HCT116 (cell line): Measurements from ENCODE around the gene MAP3K6. TPM values are rescaled to one million over a fixed set of nuclear protein-coding genes. Genes with fewer than 3 reads are reported as not detected.

Source experiments
- ATAC-seq: fragments of 200-7000 bp; cut with Tn5 transposase; 2 replicates; pipeline ENCODE4 v1.9.1; 2020; ENCODE audit warnings: mild to moderate bottlenecking, moderate library complexity
- BruUV-seq: library from RNA; stranded (reverse); fragments of 400-500 nt; replicated peaks from 2 replicates; lab custom pipeline; 2021; lab: Mats Ljungman, UMichigan
- CTCF ChIA-PET: fragments of 300-600 bp; sonication (Branson Sonifier 250); formaldehyde crosslinking; loops from one replicate; lab custom pipeline; 2021; ENCODE audit warnings: antibody characterized with exemption; lab: Charles Lee
- POLR2A ChIA-PET: fragments of 300-600, 350-600 bp; sonication (Branson Sonifier 250); formaldehyde crosslinking; loops from one replicate; lab custom pipeline; 2021; ENCODE audit warnings: antibody characterized with exemption; lab: Charles Lee
- RAD21 ChIA-PET, 2 experiments: fragments of 300-600 bp; sonication (Branson Sonifier 250); formaldehyde crosslinking; loops; one replicate each; lab custom pipeline; 2023; ENCODE audit warnings: low total read pairs in 2 of 2; ENCODE audit not compliant: uncharacterized antibody in 2 of 2, unreplicated experiment in 2 of 2, low non-redundant PET in 1 of 2; lab: Charles Lee
- DNase-seq: peaks from one replicate; pipeline ENCODE4 v3.0.0-alpha.2; 2010; ENCODE audit warnings: low read depth, low spot score
- H2AFZ ChIP-seq: fragments of 200-600 bp; shearing (Covaris generic), sonication (generic); 2 replicates; pipeline ENCODE4 v1.6.1; 2017; ENCODE audit warnings: low read depth, mixed run types, mixed read lengths, antibody characterized with exemption, low read length; ENCODE audit not compliant: poor library complexity, severe bottlenecking
- H3K27ac ChIP-seq: 2 replicates; pipeline ENCODE4 v1.5.1; 2012; ENCODE audit warnings: low read depth, low read length
- H3K27me3 ChIP-seq: fragments of 200-600 bp; sonication (generic); 2 replicates; pipeline ENCODE4 v1.6.1; 2016; ENCODE audit warnings: mixed run types, low read length, mixed read lengths; ENCODE audit not compliant: insufficient read depth
- H3K36me3 ChIP-seq, 2 experiments: fragments of 200-500 bp in 1 of 2; fragments of 200-600 bp in 1 of 2; sonication (Bioruptor generic) in 1 of 2; sonication (generic) in 1 of 2; 2 replicates each; pipeline versions ENCODE4 v1.5.1 to v1.6.1; 2014 to 2016; ENCODE audit warnings: low read length in 2 of 2, inconsistent platforms in 1 of 2, mixed read lengths in 1 of 2, mixed run types in 1 of 2; ENCODE audit not compliant: insufficient read depth in 2 of 2, control insufficient read depth in 1 of 2
- H3K4me1 ChIP-seq, 2 experiments: fragments of 200-600 bp in 1 of 2; sonication (generic) in 1 of 2; 2 replicates each; pipeline versions ENCODE4 v1.5.1 to v1.6.1; 2012 to 2017; ENCODE audit warnings: low read length in 2 of 2, inconsistent platforms in 1 of 2, mild to moderate bottlenecking in 1 of 2, mixed read lengths in 1 of 2, mixed run types in 1 of 2, moderate library complexity in 1 of 2; ENCODE audit not compliant: insufficient read depth in 2 of 2, control insufficient read depth in 1 of 2
- H3K4me2 ChIP-seq: fragments of 200-600 bp; sonication (generic); 2 replicates; pipeline ENCODE4 v1.6.1; 2017; ENCODE audit warnings: mixed run types, low read length, mixed read lengths
- H3K4me3 ChIP-seq, 2 experiments: fragments of 200-600 bp in 1 of 2; sonication (generic) in 1 of 2; replicated peaks in 1 of 2; 2 replicates each; pipeline ENCODE4 v1.5.1; 2011 to 2016; ENCODE audit warnings: low read length in 2 of 2, control low read depth in 1 of 2, low read depth in 1 of 2, mild to moderate bottlenecking in 1 of 2, mixed read lengths in 1 of 2, mixed run types in 1 of 2
- H3K79me2 ChIP-seq: fragments of 200-600 bp; sonication (generic); 2 replicates; pipeline ENCODE4 v1.6.1; 2017; ENCODE audit warnings: mild to moderate bottlenecking, mixed run types, low read length, moderate library complexity, mixed read lengths; ENCODE audit not compliant: insufficient read depth
- H3K9ac ChIP-seq: fragments of 200-600 bp; sonication (generic); 2 replicates; pipeline ENCODE4 v1.6.1; 2016; ENCODE audit warnings: low read length, mixed read lengths
- H3K9me2 ChIP-seq: fragments of 200-600 bp; sonication (generic), shearing (Covaris generic); 2 replicates; pipeline ENCODE4 v1.6.1; 2017; ENCODE audit warnings: mixed run types, mild to moderate bottlenecking, moderate library complexity; ENCODE audit not compliant: insufficient read depth
- H3K9me3 ChIP-seq, 2 experiments: fragments of 200-500 bp in 1 of 2; fragments of 200-600 bp in 1 of 2; sonication (Bioruptor generic) in 1 of 2; sonication (generic) in 1 of 2; 2 replicates each; pipeline ENCODE4 v1.6.1; 2014 to 2017; ENCODE audit warnings: low read length in 2 of 2, mixed read lengths in 2 of 2, inconsistent platforms in 1 of 2, low read depth in 1 of 2, mild to moderate bottlenecking in 1 of 2, mixed run types in 1 of 2, moderate library complexity in 1 of 2; ENCODE audit not compliant: control insufficient read depth in 1 of 2, insufficient read depth in 1 of 2
- H4K20me1 ChIP-seq: fragments of 200-600 bp; sonication (generic), shearing (Covaris generic); 2 replicates; pipeline ENCODE4 v1.6.1; 2017; ENCODE audit warnings: mixed run types, mild to moderate bottlenecking, moderate library complexity; ENCODE audit not compliant: insufficient read depth
- CBX3 ChIP-seq: IDR thresholded peaks from 2 replicates; pipeline ENCODE4 v1.6.1; 2012; ENCODE audit warnings: low read depth
- ELF1 ChIP-seq: IDR thresholded peaks from 2 replicates; pipeline ENCODE4 v1.6.1; 2012; ENCODE audit warnings: low read depth, borderline replicate concordance
- EZH2 ChIP-seq: fragments of 200-600 bp; sonication (generic); IDR thresholded peaks from 2 replicates; pipeline ENCODE4 v1.6.1; 2017; ENCODE audit warnings: antibody characterized with exemption, mixed run types
- JUND ChIP-seq: IDR thresholded peaks from 2 replicates; pipeline ENCODE4 v1.6.1; 2012
- POLR2A ChIP-seq: IDR thresholded peaks from 2 replicates; pipeline ENCODE4 v1.7.0; 2011; ENCODE audit warnings: borderline replicate concordance; ENCODE audit not compliant: insufficient read depth, insufficient read length; ENCODE audit errors: extremely low read depth
- POLR2AphosphoS5 ChIP-seq: IDR thresholded peaks from 2 replicates; pipeline ENCODE4 v1.6.1; 2011; ENCODE audit warnings: mild to moderate bottlenecking, low read depth, low read length, moderate library complexity
- SIN3A ChIP-seq: IDR thresholded peaks from 2 replicates; pipeline ENCODE4 v1.6.1; 2012; ENCODE audit warnings: low read depth
- intact Hi-C: fragments of 100-400 bp; cut with micrococcal nuclease; formaldehyde crosslinking; loops from 2 replicates; pipeline ENCODE4 v1.10.0; 2022
- total RNA-seq: library from RNA; stranded (reverse); gene quantifications from one replicate; pipeline ENCODE4 v1.2.1, GENCODE V29; 2021; ENCODE audit not compliant: unreplicated experiment
- TF ChIP-seq, protein P1 (sequence below): IDR thresholded peaks from 2 replicates; pipeline ENCODE4 v1.6.1; 2012

Gene MAP3K6
- total RNA-seq, 1 experiment from 2014 or later: 30.2 TPM

DNA sequence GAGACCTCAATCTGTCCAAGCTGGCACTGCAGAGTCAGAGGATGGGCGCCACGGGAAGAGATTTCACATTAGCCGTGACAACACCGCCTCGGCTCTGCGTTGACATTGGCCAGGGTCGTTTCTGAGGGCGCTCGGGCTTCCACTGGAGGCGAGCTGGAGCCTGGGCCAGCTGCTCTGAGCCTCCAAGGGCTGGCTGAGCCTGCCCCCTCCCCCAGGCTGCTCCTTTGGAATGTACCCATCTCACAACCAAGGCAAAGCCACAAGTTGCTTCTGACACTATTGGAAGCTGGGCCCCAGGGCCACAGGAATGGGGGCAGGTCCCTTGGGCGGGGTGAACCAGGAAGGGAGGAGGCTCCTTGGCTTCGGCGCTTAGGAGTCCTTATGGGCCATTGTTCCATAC, 38.3 kb upstream of the MAP3K6 start:
- peaks cover 6 to 11% of the 10 kb centered on the region in 2 experiments; a peak in 3 of 4 replicates for H3K36me3 ChIP-seq
- ATAC-seq: no peak
- no peak overlapping the region for H2AFZ ChIP-seq
- BruUV-seq: no TSS peak
- no peak overlapping the region for H3K4me2 ChIP-seq
- CTCF ChIA-PET: no interaction called here
- H3K4me3 ChIP-seq: no peak overlapping the region
- no peak for DNase-seq
- TF ChIP-seq, protein P1, sequence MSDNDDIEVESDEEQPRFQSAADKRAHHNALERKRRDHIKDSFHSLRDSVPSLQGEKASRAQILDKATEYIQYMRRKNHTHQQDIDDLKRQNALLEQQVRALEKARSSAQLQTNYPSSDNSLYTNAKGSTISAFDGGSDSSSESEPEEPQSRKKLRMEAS: no peak
- TF ChIP-seq ELF1 (no peak), CBX3 (no peak), POLR2AphosphoS5 (no peak), EZH2 (no peak), SIN3A (no peak), JUND (no peak)
- no peaks in the 10 kb centered on the region for H3K9me2 ChIP-seq
- no peaks in the 10 kb centered on the region for H3K9me3 ChIP-seq
- H3K27ac ChIP-seq: no peak overlapping the region
- H3K79me2 ChIP-seq: no peaks in the 10 kb centered on the region
- H3K27me3 ChIP-seq: no peaks in the 10 kb centered on the region
- RAD21 ChIA-PET: no interaction called here
- POLR2A ChIA-PET: no interaction called here
- H3K9ac ChIP-seq: no peak overlapping the region
- intact Hi-C loops: no loop called here
- H3K4me1 ChIP-seq: peaks cover 0 to 10% of the 10 kb centered on the region in 2 experiments; a peak in 1 of 4 replicates
- H4K20me1 ChIP-seq: no peaks in the 10 kb centered on the region

DNA sequence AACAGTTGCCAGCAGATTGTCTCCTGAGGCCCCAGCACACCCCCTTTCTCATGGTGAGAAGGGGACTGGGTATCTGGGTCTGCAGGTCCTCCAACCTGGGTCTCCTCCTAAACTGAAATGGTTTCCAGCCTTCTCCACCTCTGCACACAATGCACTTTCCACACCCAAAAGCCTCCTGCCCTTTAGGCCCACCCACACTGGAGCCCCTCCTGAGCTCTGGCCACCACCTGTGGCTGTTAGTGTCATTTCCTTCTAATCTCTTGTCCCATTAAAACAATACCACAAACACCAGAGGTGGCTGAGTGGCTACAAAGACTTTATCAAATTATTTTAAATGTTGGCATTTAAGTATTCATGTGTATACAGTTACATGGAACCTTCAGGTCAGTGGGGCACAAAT, 37.2 kb upstream of the MAP3K6 start:
- no peak for DNase-seq
- Histone ChIP-seq H3K9me2 (no peaks in the 10 kb centered on the region), H3K79me2 (no peaks in the 10 kb centered on the region), H3K27ac (no peak overlapping the region), H4K20me1 (no peaks in the 10 kb centered on the region), H2AFZ (no peak overlapping the region), H3K36me3 (peaks cover 6% of the 10 kb centered on the region in 2 experiments; a peak in 2 of 4 replicates), H3K9me3 (no peaks in the 10 kb centered on the region), H3K4me2 (no peak overlapping the region), H3K4me1 (peaks cover 0 to 10% of the 10 kb centered on the region in 2 experiments; a peak in 1 of 4 replicates), H3K9ac (no peak overlapping the region), H3K27me3 (no peaks in the 10 kb centered on the region)
- CTCF ChIA-PET: interaction anchor here (1.4 kb wide), 1 partner anchor 153 kb away, joined by 3 read pairs; no protein-coding TSS in a partner anchor
- no peak for ATAC-seq
- RAD21 ChIA-PET: no interaction called here
- intact Hi-C loops: no loop called here
- BruUV-seq: no TSS peak
- POLR2A ChIA-PET: no interaction called here
- TF ChIP-seq POLR2A (no peak), SIN3A (no peak)
- TF ChIP-seq, all 23 proteins: peak for 0
- H3K4me3 ChIP-seq: no peak overlapping the region
